HFF-Myc (cell line): Measurements from ENCODE around the gene C19orf18.
"Not testable (repeated sequence)": the region's sequence is repeated elsewhere in the genome, so short reads cannot be mapped to it uniquely, and the experiment has no call there.

ENCODE experiments used
- DNase-seq: peaks from one replicate; pipeline ENCODE4 v3.0.0-alpha.2; 2011; ENCODE audit warnings: low read depth; ENCODE audit errors: extremely low read depth
- H3K4me3 ChIP-seq: replicated peaks from 2 replicates; pipeline ENCODE4 v1.5.1; 2011; ENCODE audit warnings: low read depth, mild to moderate bottlenecking, control low read depth, low read length
- TF ChIP-seq, protein P1 (sequence below): IDR thresholded peaks from 2 replicates; pipeline ENCODE4 v1.5.1; 2012; ENCODE audit warnings: mild to moderate bottlenecking, low read depth, low read length, control low read depth; ENCODE audit errors: missing control alignments

C19orf18 gene

DNA sequence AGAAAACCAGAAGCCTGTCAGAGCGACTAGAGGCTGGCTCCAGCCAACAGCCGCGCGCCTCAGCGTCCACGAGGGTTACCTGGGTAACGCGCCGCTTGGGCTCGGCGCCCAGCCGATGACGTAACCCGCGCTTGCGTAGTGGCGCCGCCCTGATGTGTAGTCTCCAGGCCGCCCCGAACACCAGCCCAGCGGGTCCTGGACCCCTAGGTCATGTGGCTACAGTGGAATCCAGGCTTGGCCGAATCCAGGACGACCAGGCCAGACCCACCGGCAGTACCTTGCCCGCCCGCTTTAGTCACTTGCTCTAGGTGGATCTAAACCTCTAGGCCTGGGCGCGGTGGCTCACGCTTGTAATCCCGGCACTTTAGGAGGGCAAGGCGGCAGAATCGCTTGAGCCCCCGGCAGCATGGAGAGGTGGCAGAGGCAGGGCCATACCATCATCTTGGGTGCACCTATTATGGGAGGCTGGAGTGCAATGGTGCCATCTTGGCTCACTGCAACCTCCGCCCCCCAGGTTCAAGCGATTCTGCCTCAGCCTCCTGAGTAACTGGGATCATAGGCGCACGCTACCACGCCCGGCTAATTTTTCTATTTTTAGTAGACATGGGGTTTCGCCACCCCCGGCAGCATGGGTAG lies 35.5 kb upstream of the C19orf18 start:
- DNase-seq = peak; percentile 37
- H3K4me3 ChIP-seq = peak overlapping the region; percentile 33
- TF ChIP-seq, protein P1, sequence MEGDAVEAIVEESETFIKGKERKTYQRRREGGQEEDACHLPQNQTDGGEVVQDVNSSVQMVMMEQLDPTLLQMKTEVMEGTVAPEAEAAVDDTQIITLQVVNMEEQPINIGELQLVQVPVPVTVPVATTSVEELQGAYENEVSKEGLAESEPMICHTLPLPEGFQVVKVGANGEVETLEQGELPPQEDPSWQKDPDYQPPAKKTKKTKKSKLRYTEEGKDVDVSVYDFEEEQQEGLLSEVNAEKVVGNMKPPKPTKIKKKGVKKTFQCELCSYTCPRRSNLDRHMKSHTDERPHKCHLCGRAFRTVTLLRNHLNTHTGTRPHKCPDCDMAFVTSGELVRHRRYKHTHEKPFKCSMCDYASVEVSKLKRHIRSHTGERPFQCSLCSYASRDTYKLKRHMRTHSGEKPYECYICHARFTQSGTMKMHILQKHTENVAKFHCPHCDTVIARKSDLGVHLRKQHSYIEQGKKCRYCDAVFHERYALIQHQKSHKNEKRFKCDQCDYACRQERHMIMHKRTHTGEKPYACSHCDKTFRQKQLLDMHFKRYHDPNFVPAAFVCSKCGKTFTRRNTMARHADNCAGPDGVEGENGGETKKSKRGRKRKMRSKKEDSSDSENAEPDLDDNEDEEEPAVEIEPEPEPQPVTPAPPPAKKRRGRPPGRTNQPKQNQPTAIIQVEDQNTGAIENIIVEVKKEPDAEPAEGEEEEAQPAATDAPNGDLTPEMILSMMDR = no peak

DNA sequence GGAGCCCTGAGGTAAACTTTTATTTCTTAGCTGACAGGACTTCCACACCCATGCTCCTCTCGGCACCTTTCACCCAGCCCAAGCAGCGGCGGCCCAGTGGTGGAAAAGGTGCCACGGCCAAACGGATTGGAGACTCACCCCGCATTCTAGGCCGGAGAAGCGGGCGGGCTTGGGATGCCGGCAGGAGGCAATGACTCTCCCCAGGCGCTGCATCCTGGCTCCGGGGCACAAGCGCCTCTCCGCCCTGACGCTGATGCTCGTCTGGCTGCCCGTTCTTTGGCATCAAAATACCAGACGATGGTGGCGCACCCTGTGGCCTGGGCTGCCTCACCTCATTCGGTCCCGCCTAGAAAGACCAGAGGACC lies 34.9 kb upstream of the C19orf18 start:
- TF ChIP-seq, protein P1 = no peak
- no peak for DNase-seq
- peak overlapping the region; percentile 33 for H3K4me3 ChIP-seq

DNA sequence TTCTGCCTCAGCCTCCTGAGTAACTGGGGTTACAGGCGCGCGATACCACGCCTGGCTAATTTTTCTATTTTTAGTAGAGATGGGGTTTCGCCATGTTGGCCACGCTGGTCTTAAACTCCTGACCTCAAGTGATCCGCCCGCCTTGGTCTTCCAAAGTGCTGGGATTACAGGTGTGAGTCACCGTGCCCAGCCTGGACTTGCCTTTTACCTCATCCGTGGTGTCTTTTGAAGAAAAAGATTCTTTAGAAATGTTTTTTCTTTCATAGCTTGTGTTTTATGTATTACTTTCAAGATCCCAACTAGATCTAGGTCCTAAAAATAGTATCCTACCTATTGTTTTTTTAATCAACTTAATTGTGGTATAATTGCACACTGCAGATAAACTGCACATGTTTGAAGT lies 34.5 kb upstream of the C19orf18 start:
- not testable (repeated sequence) for DNase-seq

DNA sequence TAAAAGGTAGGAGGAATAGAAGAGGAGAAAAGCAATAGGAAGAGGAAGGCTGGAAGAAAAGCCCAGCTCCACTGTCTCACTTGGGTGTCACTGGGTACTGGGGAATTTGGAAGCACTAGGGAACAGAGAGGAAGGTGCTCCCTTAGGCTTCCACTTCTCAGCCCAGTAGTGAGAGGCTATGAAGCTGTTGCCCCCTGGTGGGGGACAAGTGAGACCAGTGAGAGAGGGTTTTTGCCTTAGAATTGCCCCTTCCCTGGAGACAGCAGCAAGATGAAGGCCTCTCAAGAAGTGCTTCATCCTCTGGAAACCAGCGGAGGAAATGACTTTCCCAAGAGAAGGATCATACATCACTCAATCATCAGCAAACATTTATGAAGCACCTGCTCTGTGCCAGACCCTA lies 33.0 kb upstream of the C19orf18 start:
- TF ChIP-seq, protein P1 = peak; percentile 11
- no peak overlapping the region for H3K4me3 ChIP-seq
- no peak for DNase-seq

More for the DNA sequence above, 34.5 kb upstream of the C19orf18 start:
- H3K4me3 ChIP-seq = not testable (repeated sequence)

DNA sequence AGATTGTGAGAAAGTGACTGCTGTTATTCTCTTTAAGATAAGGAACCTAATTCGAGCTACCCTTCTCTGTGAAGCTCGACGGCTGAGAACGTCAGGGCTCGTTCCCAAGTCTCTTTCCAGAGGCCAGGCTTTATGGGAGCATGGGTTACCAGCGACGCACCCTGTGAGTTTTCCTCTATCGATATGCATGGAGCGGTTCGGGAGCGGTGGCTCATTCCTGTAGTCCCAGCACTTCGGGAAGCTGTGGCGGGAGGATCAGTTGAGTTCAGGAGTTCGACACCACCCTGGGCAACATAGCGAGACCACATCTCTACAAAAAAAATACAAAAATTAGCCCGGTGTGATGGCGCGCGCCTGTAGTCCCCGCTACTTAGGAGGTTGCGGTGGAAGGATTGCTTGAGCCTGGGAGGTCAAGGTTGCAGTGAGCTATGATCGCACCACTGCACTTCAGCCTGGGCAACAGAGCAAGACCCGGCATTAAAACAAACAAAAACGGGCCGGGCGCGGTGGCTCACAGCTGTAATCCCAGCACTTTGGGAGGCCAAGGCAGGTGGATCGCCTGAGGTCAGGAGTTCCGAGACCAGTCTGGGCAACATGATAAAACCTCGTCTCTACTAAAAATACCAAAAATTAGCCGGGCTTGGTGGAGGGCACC lies 29.0 kb upstream of the C19orf18 start:
- no peak for DNase-seq
- TF ChIP-seq, protein P1 = no peak
- H3K4me3 ChIP-seq = peak overlapping the region; percentile 75

DNA sequence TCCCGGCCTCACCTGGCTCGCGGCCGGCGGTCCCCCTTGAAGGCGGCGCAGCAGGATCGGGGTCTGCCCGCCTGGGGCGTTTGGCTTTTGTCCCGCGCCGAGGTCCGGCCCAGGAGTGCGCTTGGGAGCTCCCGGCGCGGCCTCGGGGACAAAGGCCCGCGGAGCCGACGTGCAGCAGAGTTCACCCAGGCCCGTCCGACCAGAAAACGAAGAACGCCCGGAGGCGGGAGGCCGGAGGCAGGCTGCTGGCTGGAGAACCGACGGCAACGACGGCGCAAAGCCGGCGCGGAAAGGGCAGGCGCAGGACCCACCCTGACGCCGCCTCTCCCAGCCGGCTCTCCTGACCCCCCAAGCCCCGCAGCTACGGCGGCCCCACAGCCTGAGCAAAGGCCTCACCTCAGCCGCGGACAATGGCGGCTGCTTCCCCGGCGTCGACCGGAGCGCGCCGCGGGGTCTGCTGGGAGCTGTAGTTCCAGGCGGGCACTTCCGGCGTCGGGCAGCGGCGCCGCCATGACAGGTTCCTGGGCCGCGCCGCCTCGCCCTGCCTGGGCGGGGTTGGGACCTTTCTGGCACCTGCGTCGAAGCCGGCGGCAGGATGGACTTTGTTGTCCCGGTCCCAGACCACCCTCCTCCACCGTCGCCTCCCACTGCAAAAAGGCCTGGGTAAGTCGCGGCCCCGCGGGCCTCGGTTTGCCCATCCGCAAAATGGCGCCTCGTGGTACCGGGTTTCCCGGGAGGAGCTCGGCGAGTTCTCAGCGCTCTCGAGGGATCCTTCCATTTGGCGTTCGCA lies 28.2 kb upstream of the C19orf18 start, which contains the start of gene ZNF606:
Gene ZNF606, minus strand, starts transcription at position 437 of the 790 bp plus-strand sequence. CDS start 1,501 bp downstream, outside the sequence.
- H3K4me3 ChIP-seq = peak within 1 kb of the TSS; percentile 75
- peak; percentile 33 for DNase-seq
- TF ChIP-seq, protein P1 = no peak

DNA sequence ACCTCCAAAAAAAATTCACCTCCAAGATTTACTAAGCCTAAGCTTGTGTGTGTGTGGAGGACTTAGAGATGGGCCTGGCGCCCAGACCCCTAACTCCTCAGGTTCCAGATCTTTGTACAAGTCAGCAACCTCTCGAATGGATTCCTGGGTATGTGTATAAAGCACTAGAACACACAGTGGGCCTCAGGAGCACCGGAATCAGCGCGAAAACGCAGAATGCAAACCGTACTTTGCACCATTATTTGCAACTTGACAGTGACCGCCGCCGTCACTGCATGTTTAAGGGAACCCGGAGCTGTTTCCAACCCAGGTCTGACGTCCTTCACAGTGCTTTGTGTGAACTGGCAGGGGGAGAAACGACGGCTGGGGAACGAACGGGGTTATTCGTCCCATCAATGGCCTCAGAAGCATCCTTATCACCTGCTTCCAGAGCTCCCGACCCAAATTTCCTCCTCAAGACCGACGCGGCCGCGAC lies 27.6 kb upstream of the C19orf18 start:
- peak overlapping the region; percentile 75 for H3K4me3 ChIP-seq
- DNase-seq = no peak
- TF ChIP-seq, protein P1 = no peak
